IMR-90 (cell line): Measurements from ENCODE around the gene RBMS3.

Source experiments
- BHLHE40 ChIP-seq: fragments of 150-350 bp; IDR thresholded peaks from 2 replicates; pipeline ENCODE4 v1.6.1; 2016; ENCODE audit warnings: mild to moderate bottlenecking, low read depth, low read length
- CEBPB ChIP-seq: IDR thresholded peaks from 2 replicates; pipeline ENCODE4 v1.6.1; 2012; ENCODE audit warnings: low read depth, low read length, improper control_type of control experiment
- CHD1 ChIP-seq: IDR thresholded peaks from 2 replicates; pipeline ENCODE4 v1.6.1; 2012; ENCODE audit warnings: low read depth, low read length, improper control_type of control experiment
- FOS ChIP-seq: fragments of 150-350 bp; IDR thresholded peaks from 2 replicates; pipeline ENCODE4 v1.6.1; 2016; ENCODE audit warnings: low read depth, low read length
- MAFK ChIP-seq: IDR thresholded peaks from 2 replicates; pipeline ENCODE4 v1.6.1; 2012; ENCODE audit warnings: low read depth, low read length, improper control_type of control experiment
- MAZ ChIP-seq: IDR thresholded peaks from 2 replicates; pipeline ENCODE4 v1.6.1; 2012; ENCODE audit warnings: low read depth, mild to moderate bottlenecking, low read length, improper control_type of control experiment, moderate library complexity, borderline replicate concordance
- MXI1 ChIP-seq: IDR thresholded peaks from 2 replicates; pipeline ENCODE4 v1.6.1; 2012; ENCODE audit warnings: low read depth, mild to moderate bottlenecking, low read length, moderate library complexity, borderline replicate concordance
- POLR2A ChIP-seq: IDR thresholded peaks from 2 replicates; pipeline ENCODE4 v1.6.1; 2012; ENCODE audit warnings: mild to moderate bottlenecking, low read depth, low read length
- RAD21 ChIP-seq: IDR thresholded peaks from 2 replicates; pipeline ENCODE4 v1.6.1; 2012; ENCODE audit warnings: low read length, improper control_type of control experiment
- RCOR1 ChIP-seq: IDR thresholded peaks from 2 replicates; pipeline ENCODE4 v1.6.1; 2012; ENCODE audit warnings: mild to moderate bottlenecking, low read length, improper control_type of control experiment; ENCODE audit not compliant: insufficient replicate concordance
- SMC3 ChIP-seq: fragments of 150-350 bp; IDR thresholded peaks from 2 replicates; pipeline ENCODE4 v1.6.1; 2016; ENCODE audit warnings: low read depth, mild to moderate bottlenecking, antibody characterized with exemption, low read length, moderate library complexity
- TF ChIP-seq, protein P1 (sequence below): conservative IDR thresholded peaks from 2 replicates; pipeline ENCODE4 v1.5.1; 2012; ENCODE audit warnings: mild to moderate bottlenecking, low read depth, low read length, improper control_type of control experiment
- TF ChIP-seq, protein P2 (sequence below): fragments of 150-350 bp; IDR thresholded peaks from 2 replicates; pipeline ENCODE4 v1.6.1; 2016; ENCODE audit warnings: low read depth, mild to moderate bottlenecking, low read length, moderate library complexity, borderline replicate concordance
- TF ChIP-seq, protein P3 (sequence below): fragments of 150-350 bp; IDR thresholded peaks from 2 replicates; pipeline ENCODE4 v1.6.1; 2017; ENCODE audit warnings: mild to moderate bottlenecking, antibody characterized with exemption, low read length, low read depth

DNA sequence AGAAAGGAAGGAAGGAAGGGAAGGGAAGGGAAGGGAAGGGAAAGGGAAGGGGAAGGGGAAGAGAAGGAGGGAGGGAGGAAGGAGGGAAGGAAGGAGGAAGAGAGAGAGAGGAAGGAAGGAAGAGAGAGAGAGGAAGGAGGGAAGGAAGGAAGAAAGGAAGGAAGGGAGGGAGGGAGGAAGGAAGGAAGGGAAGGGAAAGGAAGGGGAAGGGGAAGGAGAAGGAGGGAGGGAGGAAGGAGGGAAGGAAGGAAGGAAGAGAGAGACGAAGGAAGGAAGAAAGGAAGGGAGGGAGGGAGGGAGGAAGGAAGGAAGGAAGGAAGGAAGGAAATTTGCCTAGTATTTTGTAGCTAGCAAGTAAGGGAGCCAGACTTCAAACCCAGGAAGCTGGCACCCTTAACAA, 583.9 kb downstream of the RBMS3 start:
- TF ChIP-seq, protein P1, sequence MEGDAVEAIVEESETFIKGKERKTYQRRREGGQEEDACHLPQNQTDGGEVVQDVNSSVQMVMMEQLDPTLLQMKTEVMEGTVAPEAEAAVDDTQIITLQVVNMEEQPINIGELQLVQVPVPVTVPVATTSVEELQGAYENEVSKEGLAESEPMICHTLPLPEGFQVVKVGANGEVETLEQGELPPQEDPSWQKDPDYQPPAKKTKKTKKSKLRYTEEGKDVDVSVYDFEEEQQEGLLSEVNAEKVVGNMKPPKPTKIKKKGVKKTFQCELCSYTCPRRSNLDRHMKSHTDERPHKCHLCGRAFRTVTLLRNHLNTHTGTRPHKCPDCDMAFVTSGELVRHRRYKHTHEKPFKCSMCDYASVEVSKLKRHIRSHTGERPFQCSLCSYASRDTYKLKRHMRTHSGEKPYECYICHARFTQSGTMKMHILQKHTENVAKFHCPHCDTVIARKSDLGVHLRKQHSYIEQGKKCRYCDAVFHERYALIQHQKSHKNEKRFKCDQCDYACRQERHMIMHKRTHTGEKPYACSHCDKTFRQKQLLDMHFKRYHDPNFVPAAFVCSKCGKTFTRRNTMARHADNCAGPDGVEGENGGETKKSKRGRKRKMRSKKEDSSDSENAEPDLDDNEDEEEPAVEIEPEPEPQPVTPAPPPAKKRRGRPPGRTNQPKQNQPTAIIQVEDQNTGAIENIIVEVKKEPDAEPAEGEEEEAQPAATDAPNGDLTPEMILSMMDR: no peak
- TF ChIP-seq RAD21: no peak
- no peak for TF ChIP-seq POLR2A
- no peak for TF ChIP-seq MXI1
- TF ChIP-seq RCOR1: no peak
- TF ChIP-seq CEBPB: no peak
- no peak for TF ChIP-seq CHD1
- no peak for TF ChIP-seq BHLHE40
- TF ChIP-seq SMC3: no peak
- TF ChIP-seq MAZ: no peak
- no peak for TF ChIP-seq FOS
- no peak for TF ChIP-seq MAFK
- TF ChIP-seq, protein P2, sequence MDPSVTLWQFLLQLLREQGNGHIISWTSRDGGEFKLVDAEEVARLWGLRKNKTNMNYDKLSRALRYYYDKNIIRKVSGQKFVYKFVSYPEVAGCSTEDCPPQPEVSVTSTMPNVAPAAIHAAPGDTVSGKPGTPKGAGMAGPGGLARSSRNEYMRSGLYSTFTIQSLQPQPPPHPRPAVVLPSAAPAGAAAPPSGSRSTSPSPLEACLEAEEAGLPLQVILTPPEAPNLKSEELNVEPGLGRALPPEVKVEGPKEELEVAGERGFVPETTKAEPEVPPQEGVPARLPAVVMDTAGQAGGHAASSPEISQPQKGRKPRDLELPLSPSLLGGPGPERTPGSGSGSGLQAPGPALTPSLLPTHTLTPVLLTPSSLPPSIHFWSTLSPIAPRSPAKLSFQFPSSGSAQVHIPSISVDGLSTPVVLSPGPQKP: no peak
- TF ChIP-seq, protein P3, sequence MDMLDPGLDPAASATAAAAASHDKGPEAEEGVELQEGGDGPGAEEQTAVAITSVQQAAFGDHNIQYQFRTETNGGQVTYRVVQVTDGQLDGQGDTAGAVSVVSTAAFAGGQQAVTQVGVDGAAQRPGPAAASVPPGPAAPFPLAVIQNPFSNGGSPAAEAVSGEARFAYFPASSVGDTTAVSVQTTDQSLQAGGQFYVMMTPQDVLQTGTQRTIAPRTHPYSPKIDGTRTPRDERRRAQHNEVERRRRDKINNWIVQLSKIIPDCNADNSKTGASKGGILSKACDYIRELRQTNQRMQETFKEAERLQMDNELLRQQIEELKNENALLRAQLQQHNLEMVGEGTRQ: no peak
